HPDE6-E6E7 (cell line): ENCODE measurements around the gene FCAMR.

Experiments
- DNase-seq: peaks from one replicate; pipeline ENCODE4 v3.0.0; 2011; ENCODE audit warnings: missing footprints; ENCODE audit errors: extremely low spot score

FCAMR gene, protein sequence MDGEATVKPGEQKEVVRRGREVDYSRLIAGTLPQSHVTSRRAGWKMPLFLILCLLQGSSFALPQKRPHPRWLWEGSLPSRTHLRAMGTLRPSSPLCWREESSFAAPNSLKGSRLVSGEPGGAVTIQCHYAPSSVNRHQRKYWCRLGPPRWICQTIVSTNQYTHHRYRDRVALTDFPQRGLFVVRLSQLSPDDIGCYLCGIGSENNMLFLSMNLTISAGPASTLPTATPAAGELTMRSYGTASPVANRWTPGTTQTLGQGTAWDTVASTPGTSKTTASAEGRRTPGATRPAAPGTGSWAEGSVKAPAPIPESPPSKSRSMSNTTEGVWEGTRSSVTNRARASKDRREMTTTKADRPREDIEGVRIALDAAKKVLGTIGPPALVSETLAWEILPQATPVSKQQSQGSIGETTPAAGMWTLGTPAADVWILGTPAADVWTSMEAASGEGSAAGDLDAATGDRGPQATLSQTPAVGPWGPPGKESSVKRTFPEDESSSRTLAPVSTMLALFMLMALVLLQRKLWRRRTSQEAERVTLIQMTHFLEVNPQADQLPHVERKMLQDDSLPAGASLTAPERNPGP

DNA sequence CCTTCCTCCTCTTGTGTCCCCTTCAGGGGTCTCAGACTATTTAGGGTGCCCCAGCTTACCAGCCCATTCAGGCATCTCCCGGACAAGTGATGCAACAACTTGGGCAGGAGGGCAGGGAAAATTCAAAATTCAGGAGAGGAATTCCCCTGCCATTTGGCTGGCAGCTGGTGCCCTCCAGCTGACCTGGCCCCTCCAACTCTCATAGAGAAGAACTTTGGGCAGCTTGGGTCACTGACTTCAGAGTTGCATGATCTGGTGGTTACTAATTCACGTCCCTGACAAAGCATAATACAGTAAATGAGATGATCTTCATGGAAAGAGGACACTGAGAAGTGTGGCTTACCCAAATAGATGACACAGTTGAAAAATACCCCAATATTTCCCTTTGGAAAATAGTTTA is at the start of gene FCAMR:
Gene FCAMR (minus strand): TSS at position 15 of the 400 bp plus-strand sequence. CDS start 335 bp downstream, outside the sequence.
- no peak for DNase-seq

DNA sequence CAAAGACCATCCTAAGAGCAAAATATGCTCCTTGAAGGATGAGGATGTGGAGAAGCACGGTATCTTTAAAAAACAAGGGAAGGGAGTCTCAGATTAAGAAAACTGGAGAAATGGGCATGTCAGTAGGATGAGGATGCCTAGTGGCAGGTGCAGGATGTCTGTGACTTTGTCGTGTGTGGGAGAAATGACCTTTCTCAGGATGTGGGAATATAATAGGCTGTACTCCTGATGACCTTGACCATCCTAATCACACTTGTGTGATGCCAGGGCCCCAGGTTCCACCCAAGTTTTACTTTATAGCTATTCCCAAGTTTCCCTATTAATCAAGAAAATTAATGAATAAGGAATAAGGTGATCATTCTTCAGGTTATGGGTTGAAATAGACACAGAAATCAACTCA is 49.4 kb upstream of the FCAMR start:
- no peak for DNase-seq

DNA sequence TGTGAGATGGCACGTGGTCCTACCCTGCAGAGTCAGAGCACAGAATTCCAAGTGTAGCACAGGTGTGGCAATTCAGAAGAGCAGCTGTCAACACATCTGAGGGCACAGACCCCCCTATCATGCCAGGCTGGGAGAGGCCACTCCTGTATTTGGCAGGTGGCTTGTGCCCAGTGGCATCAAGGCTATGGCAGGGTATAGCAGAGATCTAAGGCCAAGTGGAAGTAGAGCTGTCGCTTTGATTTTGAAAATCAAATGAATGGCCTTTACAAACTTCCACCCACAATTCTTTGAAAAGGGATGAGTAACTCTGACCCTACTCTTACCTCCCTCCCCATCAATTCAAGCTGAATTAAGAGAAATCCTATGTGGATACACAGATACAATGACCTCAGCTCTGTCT is 48.9 kb upstream of the FCAMR start:
- DNase-seq, result no peak

DNA sequence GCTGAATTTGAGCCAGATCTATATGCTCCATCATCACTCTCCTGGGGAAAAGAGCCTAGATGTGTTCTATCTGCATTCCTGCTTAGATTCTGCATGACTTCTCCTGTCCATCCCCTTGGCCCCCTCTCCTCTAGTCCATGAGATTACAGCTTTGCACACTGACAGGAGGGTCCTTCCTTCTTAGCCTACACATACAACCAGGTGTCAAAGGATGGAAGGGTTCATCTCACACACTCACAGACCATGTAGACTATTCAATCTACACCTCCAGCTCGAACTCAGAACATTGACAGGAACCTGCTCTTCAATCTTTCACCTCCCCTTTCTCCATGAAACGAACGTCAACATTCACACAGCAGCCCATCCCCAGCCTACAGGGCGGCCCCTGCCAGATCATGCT is 48.4 kb upstream of the FCAMR start:
- no peak for DNase-seq

DNA sequence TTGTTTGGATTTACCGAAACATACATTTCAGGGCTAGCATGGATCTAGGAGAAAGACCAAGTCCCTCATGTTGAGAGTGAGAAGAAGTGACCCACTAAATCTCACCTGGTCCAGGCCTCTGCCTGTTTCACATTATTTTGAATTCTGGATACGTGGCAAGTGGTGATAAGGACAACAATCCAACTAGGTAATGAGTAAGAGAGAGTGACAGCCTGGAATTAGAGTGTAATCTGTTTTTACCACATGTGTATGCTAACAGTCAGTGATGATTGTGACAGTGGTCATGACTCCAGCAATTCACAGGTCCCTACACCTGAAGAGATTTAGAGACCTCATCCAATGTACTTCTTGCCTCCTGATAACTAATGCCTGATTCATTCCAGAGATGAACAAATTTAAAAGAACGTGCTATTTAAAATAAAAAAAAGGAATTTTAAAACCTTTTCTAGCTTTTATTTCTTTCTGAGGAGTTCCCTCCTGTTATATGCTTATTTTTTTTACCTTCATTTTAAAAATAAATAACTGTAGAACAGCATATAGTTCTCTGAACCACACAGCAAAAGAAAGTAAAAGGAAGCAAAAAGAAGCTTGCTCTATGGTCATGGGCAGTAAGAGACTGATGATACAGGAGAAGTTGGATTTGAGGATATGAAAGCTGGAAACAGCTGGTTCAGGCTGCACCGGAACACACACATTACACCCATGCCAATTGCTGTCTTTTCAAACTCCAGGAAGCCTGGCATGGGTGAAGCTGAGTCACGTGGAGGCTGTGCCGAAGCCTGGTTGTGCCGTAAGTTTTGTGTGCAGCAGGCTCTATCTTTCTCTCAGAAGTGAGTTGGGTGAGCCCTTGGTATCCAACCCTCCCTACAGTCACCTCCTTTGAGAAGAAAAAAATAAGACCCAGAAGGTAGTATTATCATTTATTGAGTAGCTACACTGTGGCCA is 47.6 kb upstream of the FCAMR start:
- DNase-seq, result no peak

DNA sequence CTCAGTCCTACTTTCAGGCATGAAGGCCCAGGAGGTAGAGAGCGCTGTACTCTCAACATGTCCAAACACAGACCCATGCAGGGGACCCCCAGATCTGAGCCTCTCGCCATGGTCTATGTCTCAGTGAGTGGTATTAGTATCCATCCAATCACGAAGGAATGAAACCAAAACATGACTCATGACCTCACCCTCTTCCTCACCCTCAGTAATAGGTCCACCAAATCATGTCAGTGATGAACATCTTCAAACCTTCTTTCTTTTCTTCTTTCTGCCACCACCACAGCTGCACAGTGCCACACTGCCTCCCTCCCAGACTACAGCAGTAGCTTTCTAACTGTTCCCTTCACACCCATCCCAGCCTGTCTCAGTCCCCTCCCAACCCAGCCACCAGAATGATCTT is 45.5 kb upstream of the FCAMR start:
- no peak for DNase-seq

DNA sequence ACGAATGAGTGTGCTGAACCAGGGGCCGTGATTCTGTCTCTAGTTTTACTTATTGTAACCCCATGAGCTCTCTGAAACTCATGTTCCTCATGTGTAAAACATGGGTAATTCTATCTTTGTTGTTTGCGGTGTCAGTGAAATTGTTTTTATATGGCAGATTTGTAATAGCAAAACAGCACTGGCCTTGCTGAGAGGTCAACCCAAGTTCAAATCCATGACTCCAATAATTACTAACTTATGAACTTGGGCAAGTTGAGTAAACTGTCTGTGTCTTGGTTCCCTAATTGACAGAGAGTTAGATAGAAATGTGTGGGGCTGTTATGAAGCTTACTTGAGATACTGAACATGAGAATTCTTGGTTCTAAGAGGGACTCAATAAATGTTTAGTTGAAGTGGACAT is 44.5 kb upstream of the FCAMR start:
- no peak for DNase-seq

DNA sequence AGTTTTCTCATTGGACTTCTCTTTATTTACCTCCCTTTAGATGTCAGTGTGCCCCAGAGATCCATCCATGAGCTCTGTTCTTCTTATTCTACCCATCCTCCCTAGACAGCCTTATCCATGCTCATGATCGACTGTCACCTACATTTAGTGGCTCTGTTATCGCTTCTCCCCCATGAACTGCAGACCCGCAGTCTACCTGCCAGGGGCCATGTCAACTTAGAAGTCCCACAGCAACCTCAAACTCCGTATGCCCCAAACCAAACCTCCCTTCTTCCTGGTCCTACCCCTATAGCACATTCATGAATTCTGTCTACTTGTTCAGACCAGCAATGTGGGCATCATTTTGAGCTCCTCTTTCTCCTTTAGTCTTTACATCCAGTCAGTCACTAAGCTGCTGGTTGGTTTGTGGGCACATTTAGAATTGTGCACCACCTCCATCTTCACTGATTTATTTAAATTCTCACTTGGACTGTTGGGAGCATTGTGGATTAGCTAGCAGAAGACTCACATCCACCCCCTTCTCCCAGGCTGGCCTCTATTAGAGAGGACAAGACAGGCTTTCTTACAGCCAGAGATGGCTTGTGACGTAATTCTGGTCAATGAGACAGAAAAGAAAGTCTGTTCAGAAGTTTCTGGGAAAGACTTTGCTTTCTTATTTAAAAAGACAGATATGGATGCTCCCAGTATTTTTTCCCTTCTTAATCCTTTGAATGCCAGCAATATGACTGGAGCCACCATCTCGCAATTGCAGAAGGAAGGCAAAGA is 43.2 kb upstream of the FCAMR start:
- DNase-seq, result no peak

DNA sequence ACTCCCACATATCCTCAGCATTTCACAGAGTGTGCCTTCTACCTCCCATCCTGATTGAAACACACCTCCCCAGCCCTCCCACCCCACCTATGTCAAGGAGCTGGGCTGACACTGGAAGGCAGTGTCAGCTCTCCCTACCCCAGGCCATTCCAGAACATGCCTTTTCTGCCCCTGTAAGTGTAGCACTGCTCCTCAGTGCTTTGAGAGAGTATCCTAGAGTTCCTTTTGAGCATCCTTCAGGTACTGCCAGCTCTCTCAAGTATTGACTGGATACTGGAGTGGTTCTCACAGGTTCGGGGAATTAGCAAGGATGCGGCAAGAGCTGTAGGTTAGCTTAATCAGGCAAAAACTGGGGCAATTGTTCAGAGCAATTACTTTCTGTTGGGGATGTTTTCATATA is 40.5 kb upstream of the FCAMR start:
- DNase-seq, result no peak

DNA sequence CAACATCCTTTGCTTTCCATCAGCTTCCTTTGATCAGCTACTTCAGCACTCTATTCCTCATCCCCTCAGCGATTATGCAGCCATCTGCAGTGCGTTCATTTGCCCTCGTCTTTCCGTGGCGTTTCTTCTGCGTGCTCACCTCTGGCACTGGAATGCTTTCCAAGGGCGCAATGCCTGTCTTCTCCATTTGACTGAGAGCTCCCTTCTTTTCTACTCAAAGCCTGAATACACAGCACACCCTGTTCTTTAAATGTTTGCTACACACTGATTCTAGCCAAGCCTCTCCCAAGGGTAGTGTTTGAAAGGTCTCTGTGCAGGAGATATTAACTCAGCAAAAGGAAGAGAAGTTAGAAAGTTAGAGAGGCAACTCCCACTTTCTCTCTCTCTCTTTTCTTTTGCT is 39.7 kb upstream of the FCAMR start:
- DNase-seq, result no peak

DNA sequence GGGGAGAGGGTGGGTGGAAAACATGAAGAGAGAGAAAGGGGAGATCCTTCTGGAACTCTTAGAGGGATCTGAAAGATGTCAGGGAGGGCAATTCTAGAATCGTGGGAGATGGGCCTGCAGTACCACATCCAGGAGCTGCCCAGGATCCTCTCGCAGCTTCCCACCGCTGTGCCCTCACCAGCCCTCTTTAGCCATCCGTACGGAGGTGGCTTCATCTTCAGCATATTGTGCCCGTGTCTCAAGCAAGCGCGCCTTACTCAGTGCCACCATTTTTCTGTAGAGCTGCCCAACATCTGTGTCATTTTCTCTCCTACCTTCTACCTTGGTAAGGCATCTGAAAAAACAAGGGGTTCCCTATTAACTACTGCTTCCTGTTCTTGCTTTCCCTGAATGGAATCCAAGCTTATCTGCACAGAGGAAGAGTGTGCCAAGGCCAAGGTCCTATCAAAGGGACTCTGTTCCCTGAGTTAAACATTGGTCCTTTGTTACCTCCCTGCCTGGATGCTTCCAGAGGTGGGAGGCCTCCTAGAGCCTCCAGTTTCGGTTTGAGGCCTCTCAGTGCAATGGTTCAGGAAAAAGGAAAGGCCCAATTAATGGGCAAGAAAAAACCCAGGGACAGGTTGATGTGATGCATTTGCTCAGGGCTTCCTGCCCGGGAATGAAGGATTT is 39.1 kb upstream of the FCAMR start:
- no peak for DNase-seq

DNA sequence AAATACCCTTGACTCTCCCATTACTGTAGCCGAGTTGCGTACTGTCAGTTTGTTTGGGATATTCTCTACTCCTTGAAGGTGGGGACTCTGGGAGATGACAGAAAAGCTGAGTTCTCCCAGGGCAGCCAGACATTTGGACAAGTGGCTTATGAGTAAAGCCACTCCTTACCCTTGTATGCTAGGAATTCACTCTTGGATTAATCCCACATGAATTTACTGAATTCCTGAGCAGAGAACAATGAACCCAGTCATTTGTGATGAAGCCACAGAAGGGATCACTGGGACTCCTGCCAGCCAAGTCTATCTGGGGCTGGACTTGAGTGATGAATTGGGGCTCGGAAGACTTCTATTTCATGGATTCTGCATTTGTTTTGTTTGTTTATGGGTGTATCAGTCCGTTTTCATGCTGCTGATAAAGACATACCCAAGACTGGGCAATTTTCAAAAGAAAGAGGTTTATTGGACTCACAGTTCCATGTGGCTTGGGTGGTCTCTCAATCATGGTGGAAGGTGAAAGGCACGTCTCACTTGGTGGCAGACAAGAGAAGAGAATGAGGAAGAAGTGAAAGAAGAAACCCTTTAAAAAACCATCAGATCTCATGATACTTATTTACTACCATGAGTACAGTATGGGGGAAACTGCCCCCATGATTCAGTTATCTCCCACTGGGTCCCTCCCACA is 37.2 kb upstream of the FCAMR start:
- DNase-seq, result peak; percentile 73

DNA sequence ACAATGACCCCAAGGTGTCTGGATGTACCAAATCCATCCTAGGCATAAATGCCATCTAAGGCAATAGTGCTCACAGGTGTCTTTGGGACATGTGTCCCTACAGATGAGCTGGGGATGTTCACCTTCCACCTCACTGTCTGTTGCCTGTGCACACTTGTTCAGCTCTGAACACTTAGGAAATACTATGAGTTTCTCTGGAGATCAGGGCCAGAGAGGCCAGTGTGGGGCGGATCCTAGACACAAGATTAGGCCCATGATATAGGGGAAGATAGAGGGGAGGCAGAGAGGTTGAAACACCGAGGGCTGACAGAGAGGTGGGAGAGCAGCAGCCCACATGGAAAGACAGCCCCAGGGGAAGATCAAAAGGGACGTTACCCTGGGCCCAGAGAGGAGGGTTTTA is 36.7 kb upstream of the FCAMR start:
- no peak for DNase-seq

DNA sequence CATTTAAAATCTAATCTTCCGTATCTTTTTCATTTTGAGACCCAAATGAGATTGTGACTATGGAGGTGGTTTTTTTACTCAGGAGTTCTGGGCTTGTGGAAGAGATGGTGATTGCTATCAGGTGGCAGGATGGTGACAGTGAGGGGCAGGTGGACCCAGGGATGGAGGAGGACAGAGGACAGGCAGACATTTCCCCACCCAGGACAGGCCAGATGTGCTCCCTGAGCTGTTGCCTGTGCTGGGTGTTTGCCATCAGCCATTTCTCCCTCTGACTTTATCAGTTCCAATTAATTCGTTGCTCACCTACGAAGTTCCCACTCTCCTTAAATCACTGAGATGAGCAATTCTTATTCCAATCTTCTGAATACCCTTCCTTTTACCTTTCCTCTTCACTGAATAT is 35.8 kb upstream of the FCAMR start:
- no peak for DNase-seq

DNA sequence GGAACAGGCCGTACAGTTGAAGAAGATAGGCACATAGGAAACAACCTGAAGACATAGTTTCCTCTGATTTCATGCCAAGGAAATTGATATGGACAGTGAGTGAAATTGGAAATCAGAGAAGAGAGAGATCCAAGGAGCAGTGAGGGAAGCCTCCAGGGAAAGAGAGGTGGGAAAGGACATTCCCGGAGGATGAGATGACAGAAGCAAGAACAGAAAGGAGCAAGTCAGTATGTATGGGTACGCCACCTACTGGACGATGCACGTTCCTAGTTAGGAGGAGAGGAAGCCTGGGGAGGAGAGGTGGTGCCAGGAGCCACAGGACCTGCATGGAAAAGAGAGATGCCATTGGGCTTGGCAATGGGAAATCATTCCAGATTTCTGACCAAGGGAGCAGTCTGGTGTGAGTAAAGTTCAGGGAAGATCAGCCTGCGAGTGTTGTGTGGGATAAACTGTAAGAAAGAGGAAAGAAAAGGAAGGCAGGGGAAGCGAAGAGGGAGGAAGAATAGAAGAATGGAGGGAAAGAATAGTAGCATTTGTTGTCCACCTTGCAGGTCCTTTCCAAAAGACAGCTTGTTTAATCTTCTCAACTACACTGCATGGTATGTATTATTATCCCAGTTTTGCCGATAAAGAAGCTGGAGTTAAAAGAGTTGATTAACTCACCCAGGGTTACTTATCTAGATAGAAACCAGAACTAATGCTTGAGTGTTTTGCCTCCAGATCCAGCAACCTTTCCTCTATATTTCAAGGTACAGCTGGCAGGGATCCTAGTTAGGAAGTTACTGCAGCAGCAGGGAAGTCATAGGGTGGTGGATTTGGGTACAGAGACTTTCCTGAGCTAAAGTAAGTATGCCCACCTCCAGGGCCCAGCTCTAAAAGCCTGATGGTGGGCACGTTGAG is 34.9 kb upstream of the FCAMR start:
- DNase-seq, result peak; percentile 54

DNA sequence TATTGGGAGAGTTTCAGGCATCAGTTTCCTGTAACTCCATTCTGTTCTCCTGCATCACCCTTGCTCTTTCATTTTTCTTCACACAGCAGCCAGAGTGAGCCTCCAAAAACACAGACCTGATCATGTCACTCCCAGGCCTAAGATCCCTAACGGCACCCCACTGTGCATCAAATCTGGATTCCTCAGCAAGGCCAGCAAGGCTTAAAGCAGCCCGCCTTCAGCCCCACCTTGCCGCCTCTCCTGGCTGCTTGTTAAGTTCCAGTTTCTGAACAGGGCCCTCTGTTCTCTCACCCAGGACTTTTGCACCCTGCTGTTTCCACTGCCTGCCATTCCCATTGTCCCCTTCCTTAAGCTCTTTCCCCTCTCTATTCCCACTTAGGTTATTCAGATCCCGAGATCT is 33.0 kb upstream of the FCAMR start:
- DNase-seq, result no peak

DNA sequence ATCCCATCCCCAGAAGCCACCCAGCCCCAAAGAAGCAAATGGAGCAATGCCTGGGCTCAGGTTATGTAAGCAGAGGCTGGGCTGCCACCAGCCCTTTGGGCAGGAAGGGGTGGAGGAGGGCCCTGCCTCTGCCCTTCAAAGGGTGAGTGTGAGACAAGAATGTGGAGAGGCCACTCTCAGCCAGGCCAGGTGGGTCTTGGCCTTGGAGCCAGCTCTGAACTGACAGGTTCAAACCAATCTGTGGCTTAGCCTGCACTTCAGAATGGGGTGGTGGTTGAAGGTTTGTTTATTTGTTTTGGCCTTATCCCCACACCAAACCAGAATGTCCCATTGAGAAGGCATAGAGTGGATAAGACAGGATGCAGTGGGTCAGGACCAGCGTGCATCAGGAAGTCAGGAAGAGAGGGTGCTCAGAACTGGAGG is 32.5 kb upstream of the FCAMR start:
- peak; percentile 64 for DNase-seq

DNA sequence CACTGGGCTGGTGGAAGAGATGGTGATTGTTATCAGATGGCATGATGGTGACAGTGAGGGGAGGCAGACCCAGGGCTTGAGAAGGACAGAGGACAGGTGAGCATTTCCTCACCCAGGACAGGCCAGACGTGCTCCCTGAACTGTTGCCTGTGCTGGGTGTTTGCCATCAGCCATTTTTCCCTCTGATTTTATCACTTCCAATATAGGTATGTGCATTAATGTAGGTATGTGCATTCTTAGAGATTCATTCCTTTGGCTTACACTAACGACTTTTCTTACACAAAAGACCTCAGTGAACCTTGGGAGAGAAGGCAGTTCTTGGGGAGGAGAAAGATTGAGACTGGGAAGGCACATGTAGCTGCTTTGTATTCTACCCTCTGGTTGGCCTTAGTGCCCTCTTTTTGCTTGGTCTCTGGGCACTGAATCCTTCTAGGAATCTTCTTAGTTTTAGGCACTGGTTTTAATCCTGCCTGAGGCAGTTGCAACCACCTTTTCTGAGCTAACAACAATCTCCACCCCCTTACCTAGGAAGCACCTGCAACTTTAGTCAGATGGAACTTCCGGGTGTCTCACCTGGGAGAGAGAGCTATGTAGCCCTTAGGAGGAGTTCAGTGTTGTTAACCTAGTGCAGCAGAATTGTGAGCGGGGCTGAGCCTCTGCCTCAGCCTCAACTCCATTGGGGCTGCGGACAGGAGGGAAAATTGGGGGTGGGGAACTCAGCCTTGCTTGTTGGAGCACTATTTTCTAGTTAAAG is 31.4 kb upstream of the FCAMR start:
- DNase-seq, result peak; percentile 73
